ENCODE results near the gene ADORA1.

The ADORA1 gene

DNA sequence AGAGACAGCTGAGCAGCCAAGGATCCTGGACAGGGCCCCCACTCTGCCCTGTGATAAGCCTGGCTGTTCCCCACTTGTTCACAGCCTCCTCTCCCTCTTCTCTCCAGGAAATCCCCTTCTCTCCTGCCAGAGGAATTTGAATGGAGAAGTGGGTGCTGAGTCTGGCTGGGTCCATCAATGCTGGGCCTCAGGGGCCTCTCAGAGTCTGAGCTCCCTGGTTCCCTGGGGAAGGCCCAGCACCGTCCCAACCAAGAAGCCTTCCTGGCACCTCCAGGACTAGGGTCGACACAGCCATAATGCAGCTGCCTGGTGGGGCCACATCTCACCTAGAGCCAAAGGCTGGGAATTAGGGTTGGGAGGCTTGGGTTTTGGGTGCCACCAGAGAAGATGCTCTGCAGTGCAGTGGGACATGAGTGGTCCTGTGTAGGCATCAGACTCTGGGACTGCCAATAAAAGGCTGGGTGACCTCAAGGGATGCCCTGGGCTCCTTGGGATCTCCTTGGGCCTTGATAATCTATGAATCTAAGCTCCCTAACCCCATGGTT lies 45.6 kb downstream of the ADORA1 start:
- no peak for DNase-seq (ENCODE audit: low spot score)

- DNase-seq (ENCODE audit: low spot score), result no peak
These were observed 46.0 kb downstream of the ADORA1 start for GRCh38 chr1:203173566-203173965.

DNA sequence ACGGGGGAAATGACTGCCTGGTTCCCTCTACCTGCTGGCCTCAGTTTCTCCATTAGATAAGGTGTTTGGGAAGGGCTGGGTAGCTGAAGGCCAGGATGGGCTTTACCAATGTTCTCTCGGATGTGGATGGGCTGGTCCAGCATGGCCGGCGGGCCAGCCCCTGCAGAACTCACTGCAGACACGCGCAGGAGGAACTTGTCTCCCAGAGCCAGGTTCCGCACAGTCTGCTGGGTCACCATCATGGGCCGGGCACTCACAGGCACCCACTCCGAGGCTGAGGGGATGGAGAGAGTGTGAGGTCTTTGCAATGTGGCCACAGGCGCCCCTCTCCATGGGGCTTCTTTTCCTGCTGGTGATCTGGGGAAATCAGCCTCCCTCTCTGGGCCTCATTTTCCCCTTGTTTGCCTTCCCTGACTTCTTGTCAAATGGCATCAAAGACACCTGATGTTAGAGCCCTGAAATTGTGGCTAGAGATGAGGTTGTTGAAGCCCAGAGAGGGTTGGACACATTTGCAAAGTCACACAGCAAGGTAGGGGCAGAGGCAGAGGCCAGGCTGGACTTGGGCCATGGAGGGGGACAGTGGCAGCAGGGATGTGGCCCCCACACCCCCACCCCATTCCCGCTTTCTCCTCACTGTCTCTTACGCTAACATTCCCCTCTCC lies 46.9 kb downstream of the ADORA1 start:
- DNase-seq (ENCODE audit: low spot score), result no peak

DNA sequence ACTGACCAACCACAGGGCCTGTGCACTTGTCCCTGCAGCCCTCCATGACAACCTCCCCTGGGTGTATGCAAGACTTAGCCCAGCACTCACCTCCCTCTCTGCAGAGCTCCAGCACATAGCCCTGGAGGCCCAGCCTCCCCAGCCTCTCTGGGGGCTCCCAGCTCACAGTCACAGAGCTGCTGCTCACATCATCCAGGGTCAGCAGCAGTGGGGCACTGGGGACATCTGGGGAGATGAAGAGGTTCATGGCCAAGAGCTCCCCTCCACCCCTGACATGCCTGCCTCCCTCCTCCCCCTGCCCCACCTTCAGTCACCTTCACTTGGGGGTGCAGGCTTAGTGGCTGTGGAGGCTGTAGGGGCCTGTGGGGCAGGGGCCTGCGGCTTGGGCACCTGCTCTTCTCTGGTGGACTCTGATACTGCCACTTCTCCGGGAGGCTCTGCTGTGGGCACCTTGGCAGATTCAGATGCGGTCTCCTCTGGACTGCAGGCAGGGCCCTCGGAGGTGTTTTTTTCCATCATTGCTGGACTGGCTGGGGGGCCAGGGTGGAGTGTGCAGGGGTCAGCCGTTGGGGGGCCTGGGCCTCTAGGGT lies 47.8 kb downstream of the ADORA1 start, which contains the start of gene MYBPH:
Gene MYBPH, minus strand, starts transcription at position 590 of the 590 bp plus-strand sequence. Its CDS starts 71 bp downstream, at position 519.
- no peak for DNase-seq (ENCODE audit: low spot score)

- DNase-seq (ENCODE audit: low spot score), result no peak
These were observed 48.3 kb downstream of the ADORA1 start for GRCh38 chr1:203175827-203176241.

GRCh38 chr1:203176273-203177035 lies 48.9 kb downstream of the ADORA1 start:
- DNase-seq (ENCODE audit: low spot score), result no peak

GRCh38 chr1:203177036-203177405 lies 49.5 kb downstream of the ADORA1 start:
- DNase-seq (ENCODE audit: low spot score), result no peak

- no peak for DNase-seq (ENCODE audit: low spot score)
These were observed 50.0 kb downstream of the ADORA1 start for GRCh38 chr1:203177470-203178039.

DNA sequence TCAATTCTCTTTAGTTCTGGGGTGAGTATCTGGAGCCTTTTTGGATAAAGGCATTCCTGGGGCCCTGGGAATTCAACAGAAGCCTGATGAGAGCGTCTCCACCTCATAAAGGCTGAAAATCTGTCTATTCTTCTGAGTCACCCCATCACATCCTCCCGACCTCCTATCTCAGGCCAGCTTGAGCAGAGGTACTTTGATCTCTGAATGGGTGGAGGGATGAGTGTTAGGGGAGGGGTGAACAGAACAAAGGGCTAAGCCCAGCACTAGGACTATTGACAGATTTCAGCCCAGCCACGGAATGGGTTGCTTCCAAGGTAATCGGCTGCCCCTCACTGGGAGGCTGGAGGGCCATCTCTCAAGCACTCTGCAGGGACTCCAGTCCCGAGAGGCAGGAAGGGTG lies 50.6 kb downstream of the ADORA1 start:
- no peak for DNase-seq (ENCODE audit: low spot score)

GRCh38 chr1:203178821-203179666 lies 51.5 kb downstream of the ADORA1 start:
- no peak for DNase-seq (ENCODE audit: low spot score)

GRCh38 chr1:203179667-203180005 lies 52.1 kb downstream of the ADORA1 start:
- no peak for DNase-seq (ENCODE audit: low spot score)

DNA sequence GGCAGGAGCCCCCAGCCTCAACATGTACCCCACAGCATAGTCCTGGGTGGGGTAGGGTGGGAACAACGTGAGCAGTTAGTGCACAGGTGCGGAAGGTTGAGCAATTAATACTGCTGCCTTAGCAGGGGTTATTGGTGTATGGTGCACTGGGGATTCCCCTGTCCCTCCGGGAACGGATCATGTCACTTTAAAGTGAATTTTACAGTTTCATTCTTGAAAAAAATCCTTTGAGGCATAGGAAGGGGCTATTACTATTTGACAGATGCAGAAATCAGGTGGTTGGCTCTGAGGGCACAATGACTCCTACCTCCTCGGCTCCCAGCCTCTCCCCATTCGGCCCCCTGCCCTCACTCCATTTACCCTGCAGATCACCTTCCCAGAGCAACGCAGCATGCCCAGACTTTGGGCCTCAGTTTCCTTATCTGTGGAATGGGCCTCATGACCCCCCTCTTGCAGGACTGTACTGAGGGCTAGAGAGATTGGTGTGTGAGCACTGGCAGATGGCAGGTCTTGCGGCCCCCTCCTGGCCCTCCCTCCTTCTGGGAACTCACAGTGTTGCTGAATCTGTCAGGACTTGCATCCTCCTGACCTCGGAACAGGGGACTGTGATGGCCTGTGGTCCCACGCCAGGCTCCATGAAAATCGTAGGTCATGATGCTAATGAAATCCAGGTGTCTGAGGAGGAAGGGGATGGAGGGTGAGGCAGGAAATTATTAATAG lies 53.2 kb downstream of the ADORA1 start:
- no peak for DNase-seq (ENCODE audit: low spot score)

DNA sequence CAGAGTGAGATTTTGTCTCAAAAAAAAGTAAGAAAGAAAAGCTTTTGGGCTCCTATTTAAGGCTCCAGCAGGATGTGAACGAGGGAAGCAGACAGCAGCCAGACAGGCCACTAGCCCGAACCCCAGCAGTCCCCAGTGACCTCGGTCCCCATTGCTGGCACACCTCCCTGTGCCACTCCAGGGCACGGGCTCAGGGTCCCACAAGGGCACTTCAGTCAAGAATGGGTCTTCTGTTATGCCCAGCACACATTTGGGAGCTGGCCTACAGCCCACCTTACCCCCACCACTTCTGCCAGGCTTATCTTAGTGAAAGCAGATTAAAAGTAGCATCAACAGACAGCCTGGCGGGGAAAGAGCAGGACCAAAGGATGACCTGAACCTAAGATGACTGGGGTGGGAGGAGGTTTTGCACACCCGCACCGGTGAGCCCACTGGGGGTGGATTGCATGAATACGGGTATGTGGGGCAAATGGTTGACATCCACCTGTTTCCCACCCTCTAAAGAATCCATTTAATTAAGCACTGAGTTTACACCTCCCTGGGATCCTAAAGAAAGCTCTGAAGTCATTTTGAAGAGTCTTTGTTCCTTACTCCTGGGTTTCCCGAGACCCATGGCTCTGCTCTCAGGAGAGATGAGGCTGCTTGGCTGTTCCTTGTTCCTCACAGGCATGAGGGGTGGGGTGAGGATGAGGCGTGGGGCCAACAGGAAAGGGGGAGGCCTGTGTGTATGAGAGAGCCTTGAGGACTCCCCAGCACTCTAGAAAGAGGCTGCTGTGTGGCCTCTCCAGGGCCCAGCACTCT lies 54.3 kb downstream of the ADORA1 start:
- no peak for DNase-seq (ENCODE audit: low spot score)

GRCh38 chr1:203182387-203182953 lies 54.9 kb downstream of the ADORA1 start:
- no peak for DNase-seq (ENCODE audit: low spot score)

- DNase-seq (ENCODE audit: low spot score), result no peak
These were observed 56.3 kb downstream of the ADORA1 start for GRCh38 chr1:203183828-203184227.

GRCh38 chr1:203184467-203184866 lies 56.9 kb downstream of the ADORA1 start:
- no peak for DNase-seq (ENCODE audit: low spot score)

- no peak for DNase-seq (ENCODE audit: low spot score)
These were observed 57.5 kb downstream of the ADORA1 start for GRCh38 chr1:203185061-203185461.

DNA sequence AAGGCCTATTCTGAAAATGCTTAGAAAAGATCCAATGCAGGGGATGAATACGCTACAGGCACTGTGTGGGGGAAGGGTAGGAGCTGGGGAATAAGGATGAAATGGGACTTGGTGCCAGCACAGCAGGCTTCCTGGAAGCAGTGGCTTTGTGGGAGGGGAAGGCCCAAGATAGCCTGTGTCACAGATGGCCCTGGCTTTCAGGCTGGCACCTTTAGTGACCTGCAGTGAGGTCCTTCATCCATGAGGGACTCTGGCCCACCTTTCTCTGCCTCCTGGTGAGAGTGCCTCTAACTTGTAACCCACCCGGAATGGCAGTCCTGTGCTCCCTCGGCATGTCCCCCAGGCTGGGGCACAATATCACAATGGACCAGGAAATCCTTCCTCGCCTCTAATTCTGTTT lies 58.1 kb downstream of the ADORA1 start:
- DNase-seq (ENCODE audit: low spot score), result no peak

DNA sequence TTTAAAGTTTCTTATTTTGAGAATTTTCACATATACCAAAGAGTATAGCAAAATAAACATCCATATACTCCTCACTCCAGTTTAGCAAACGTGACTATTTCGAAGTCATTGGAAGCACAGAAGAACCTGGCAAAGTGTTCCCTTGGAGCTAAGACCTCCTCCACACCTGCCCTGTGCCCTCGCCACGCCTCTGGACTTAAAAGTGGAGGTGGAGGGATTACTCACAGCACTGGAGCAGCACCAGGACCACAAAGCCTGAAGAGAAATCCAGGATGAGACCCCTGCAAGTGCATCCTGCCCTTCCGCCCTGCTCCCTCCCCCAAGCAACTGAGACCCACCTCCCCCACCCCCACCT lies 58.5 kb downstream of the ADORA1 start:
- no peak for DNase-seq (ENCODE audit: low spot score)
